Esophagus (tissue), 2 donors: ENCODE data around the gene CCL16. TPM values are rescaled to one million over a fixed set of nuclear protein-coding genes. Genes with fewer than 3 reads are reported as not detected.

ENCODE experiments used
- H3K27ac ChIP-seq, 2 donors: one replicate each; pipeline ENCODE4 v1.5.1; 2013; ENCODE audit warnings: low read depth in 2 of 2, mild to moderate bottlenecking in 2 of 2, inconsistent platforms in 1 of 2, low read length in 1 of 2, moderate library complexity in 1 of 2
- H3K27me3 ChIP-seq, 2 donors: one replicate each; pipeline ENCODE4 v1.6.1; 2013; ENCODE audit warnings: low read length in 2 of 2, control low read depth in 1 of 2, mild to moderate bottlenecking in 1 of 2; ENCODE audit not compliant: insufficient read depth in 2 of 2, control insufficient read depth in 1 of 2
- H3K36me3 ChIP-seq, 2 donors: one replicate each; pipeline ENCODE4 v1.6.1; 2013; ENCODE audit warnings: low read length in 1 of 2; ENCODE audit not compliant: control insufficient read depth in 2 of 2, insufficient read depth in 2 of 2
- H3K4me1 ChIP-seq, 2 donors: one replicate each; pipeline ENCODE4 v1.6.1; 2013; ENCODE audit warnings: low read length in 1 of 2; ENCODE audit not compliant: control insufficient read depth in 2 of 2, insufficient read depth in 2 of 2
- H3K4me3 ChIP-seq, 2 donors: one replicate each; pipeline ENCODE4 v1.5.1; 2013; ENCODE audit warnings: low read length in 2 of 2, mild to moderate bottlenecking in 2 of 2, low read depth in 1 of 2, moderate library complexity in 1 of 2
- H3K9me3 ChIP-seq, 2 donors: one replicate each; pipeline ENCODE4 v1.6.1; 2013; ENCODE audit warnings: mild to moderate bottlenecking in 2 of 2, low read depth in 1 of 2, low read length in 1 of 2, moderate library complexity in 1 of 2; ENCODE audit not compliant: control insufficient read depth in 2 of 2, insufficient read depth in 1 of 2
- WGBS, 2 donors: extraction: QIAGEN DNeasy Blood & Tissue Kit; methylation state at CpG; one replicate each; pipeline ENCODE4 v1.1.7; 2013; 5-methylcytosine and 5-hydroxymethylcytosine counted together
- polyA plus RNA-seq, 2 donors: library from polyadenylated mRNA; stranded (reverse); fragments of 200-250 nt; gene quantifications; one replicate each; pipeline ENCODE4 v1.2.3, GENCODE V29; 2013
- donor health status: healthy with polysubstance abuse.
- donor health status: Bipolar disorder and iron deficiency.

CCL16 gene
- polyA plus RNA-seq, 2 donors, result 0.08 to 0.24 TPM

GRCh38 chr17:35991075-35991474, 9.8 kb upstream of the CCL16 start:
- Histone ChIP-seq H3K4me1 (no peaks in the 10 kb centered on the region), H3K4me3 (no peak overlapping the region), H3K36me3 (no peaks in the 10 kb centered on the region), H3K9me3 (no peaks in the 10 kb centered on the region), H3K27ac (no peak overlapping the region), H3K27me3 (no peaks in the 10 kb centered on the region)
- WGBS, 2 donors, result 53 to 56% methylated on average over 2 of the region's 2 CpGs

GRCh38 chr17:35988164-35988563, 6.9 kb upstream of the CCL16 start:
- Histone ChIP-seq H3K4me3 (no peak overlapping the region), H3K36me3 (no peaks in the 10 kb centered on the region), H3K27ac (no peak overlapping the region), H3K27me3 (no peaks in the 10 kb centered on the region), H3K9me3 (no peaks in the 10 kb centered on the region), H3K4me1 (no peaks in the 10 kb centered on the region)

GRCh38 chr17:35986643-35987042, 5.3 kb upstream of the CCL16 start, which contains the start of gene CCL14:
CCL14 (minus strand) TSS chr17:35986729; CDS start chr17:35986649, 80 bp downstream.
- 79 to 91% methylated on average over 1 of the region's 1 CpG for WGBS, 2 donors
- Histone ChIP-seq H3K27me3 (no peaks in the 10 kb centered on the region), H3K4me1 (no peaks in the 10 kb centered on the region), H3K36me3 (no peaks in the 10 kb centered on the region), H3K27ac (no peak within 1 kb of the TSS), H3K4me3 (no peak within 1 kb of the TSS), H3K9me3 (no peaks in the 10 kb centered on the region)

GRCh38 chr17:35984140-35984539, 2.8 kb upstream of the CCL16 start:
- 92 to 93% methylated on average over 6 of the region's 6 CpGs for WGBS, 2 donors
- Histone ChIP-seq H3K36me3 (no peaks in the 10 kb centered on the region), H3K27ac (no peak overlapping the region), H3K27me3 (no peaks in the 10 kb centered on the region), H3K9me3 (no peaks in the 10 kb centered on the region), H3K4me1 (no peaks in the 10 kb centered on the region), H3K4me3 (no peak overlapping the region)

GRCh38 chr17:35982409-35983191, 1.3 kb upstream of the CCL16 start:
- H3K27ac ChIP-seq, result no peak overlapping the region
- no peak overlapping the region for H3K4me3 ChIP-seq
- no peaks in the 10 kb centered on the region for H3K36me3 ChIP-seq
- no peaks in the 10 kb centered on the region for H3K9me3 ChIP-seq
- 91 to 92% methylated on average over 3 of the region's 3 CpGs for WGBS, 2 donors
- no peaks in the 10 kb centered on the region for H3K27me3 ChIP-seq
- H3K4me1 ChIP-seq, result no peaks in the 10 kb centered on the region

GRCh38 chr17:35981908-35982330, 622 bp upstream of the CCL16 start:
- Histone ChIP-seq H3K4me1 (no peaks in the 10 kb centered on the region), H3K36me3 (no peaks in the 10 kb centered on the region), H3K27ac (no peak overlapping the region), H3K27me3 (no peaks in the 10 kb centered on the region), H3K4me3 (no peak overlapping the region), H3K9me3 (no peaks in the 10 kb centered on the region)
- 49 to 64% methylated on average over 4 of the region's 4 CpGs for WGBS, 2 donors

GRCh38 chr17:35978346-35978745, 3.0 kb downstream of the CCL16 start:
- Histone ChIP-seq H3K36me3 (no peaks in the 10 kb centered on the region), H3K27me3 (no peaks in the 10 kb centered on the region), H3K4me1 (no peaks in the 10 kb centered on the region), H3K27ac (no peak overlapping the region), H3K9me3 (no peaks in the 10 kb centered on the region), H3K4me3 (no peak overlapping the region)
- WGBS, 2 donors, result 75 to 89% methylated on average over 3 of the region's 3 CpGs

GRCh38 chr17:35977509-35977908, 3.8 kb downstream of the CCL16 start:
- Histone ChIP-seq H3K27ac (no peak overlapping the region), H3K36me3 (no peaks in the 10 kb centered on the region), H3K4me1 (no peaks in the 10 kb centered on the region), H3K9me3 (no peaks in the 10 kb centered on the region), H3K27me3 (no peaks in the 10 kb centered on the region), H3K4me3 (no peak overlapping the region)
- 90 to 93% methylated on average over 7 of the region's 7 CpGs for WGBS, 2 donors

- Histone ChIP-seq H3K4me3 (no peak overlapping the region), H3K4me1 (no peaks in the 10 kb centered on the region), H3K27ac (no peak overlapping the region), H3K36me3 (no peaks in the 10 kb centered on the region), H3K9me3 (no peaks in the 10 kb centered on the region), H3K27me3 (no peaks in the 10 kb centered on the region)
- 35 to 46% methylated on average over 10 of the region's 10 CpGs for WGBS, 2 donors
Observed at GRCh38 chr17:35973333-35974260, 7.7 kb downstream of the CCL16 start.
